MCF 10A (cell line): ENCODE results near the gene MMAA. TPM values are rescaled to one million over a fixed set of nuclear protein-coding genes. Genes with fewer than 3 reads are reported as not detected.

ENCODE experiments used
- BruUV-seq: library from RNA; stranded (reverse); fragments of 400-500 nt; replicated peaks from 2 replicates; lab custom pipeline; 2021; lab: Mats Ljungman, UMichigan
- CTCF ChIA-PET: fragments of 300-600 bp; sonication (Branson Sonifier 250); formaldehyde crosslinking; extraction: SDS; loops from one replicate; lab custom pipeline; 2021; ENCODE audit warnings: antibody characterized with exemption, inconsistent platforms; lab: Yijun Ruan, JAX
- POLR2A ChIA-PET: fragments of 300-600, 350-650 bp; sonication (Branson Sonifier 250); formaldehyde crosslinking; extraction: SDS; loops from one replicate; lab custom pipeline; 2020; ENCODE audit warnings: antibody characterized with exemption, inconsistent platforms; lab: Yijun Ruan, JAX
- DNase-seq: peaks from one replicate; pipeline ENCODE4 v3.0.0-alpha.2; 2018; ENCODE audit not compliant: unreplicated experiment
- H3K27ac Mint-ChIP-seq: one replicate; pipeline ENCODE4 v1.8.0; 2022; ENCODE audit warnings: mild to moderate bottlenecking, low read depth, mixed read lengths; ENCODE audit not compliant: unreplicated experiment
- H3K27me3 Mint-ChIP-seq: one replicate; pipeline ENCODE4 v1.8.0; 2022; ENCODE audit warnings: mixed read lengths; ENCODE audit not compliant: insufficient read depth, unreplicated experiment
- H3K36me3 Mint-ChIP-seq: one replicate; pipeline ENCODE4 v1.8.0; 2022; ENCODE audit warnings: mild to moderate bottlenecking, moderate library complexity, mixed read lengths; ENCODE audit not compliant: insufficient read depth, unreplicated experiment
- H3K4me1 Mint-ChIP-seq: one replicate; pipeline ENCODE4 v1.8.0; 2022; ENCODE audit warnings: mixed read lengths; ENCODE audit not compliant: insufficient read depth, unreplicated experiment
- H3K4me3 Mint-ChIP-seq: one replicate; pipeline ENCODE4 v1.8.0; 2022; ENCODE audit warnings: mild to moderate bottlenecking, moderate library complexity, mixed read lengths; ENCODE audit not compliant: unreplicated experiment
- H3K9me3 Mint-ChIP-seq: one replicate; pipeline ENCODE4 v1.8.0; 2022; ENCODE audit warnings: mixed read lengths; ENCODE audit not compliant: unreplicated experiment
- CTCF ChIP-seq: fragments of 200-600 bp; IDR thresholded peaks from one replicate; pipeline ENCODE4 v1.8.0; 2022; ENCODE audit warnings: antibody characterized with exemption, mild to moderate bottlenecking; ENCODE audit not compliant: unreplicated experiment
- intact Hi-C: fragments of 100-400 bp; cut with micrococcal nuclease; formaldehyde crosslinking; loops from 2 replicates; pipeline ENCODE4 v1.14.1; 2022
- total RNA-seq: library from RNA; stranded (reverse); gene quantifications from 2 replicates; pipeline ENCODE4 v1.2.3, GENCODE V29; 2022

The MMAA gene
- total RNA-seq, 1 experiment from 2014 or later: 9.7 TPM

GRCh38 chr4:145644699-145645098, 25.5 kb downstream of the MMAA start:
- Mint-ChIP-seq H3K27ac (no peak overlapping the region), H3K36me3 (peaks cover 16% of the 10 kb centered on the region), H3K4me3 (no peak overlapping the region), H3K4me1 (no peaks in the 10 kb centered on the region), H3K9me3 (no peaks in the 10 kb centered on the region), H3K27me3 (no peaks in the 10 kb centered on the region)
- ChIA-PET CTCF (interaction anchor here (0.7 to 0.9 kb wide), 3 partner anchors 25 to 596 kb away, joined by 3 to 4 read pairs (median 3); partner anchors contain the start of gene MMAA), POLR2A (no interaction called here)
- intact Hi-C loops: no loop called here
- BruUV-seq: no TSS peak
- no peak for DNase-seq
- TF ChIP-seq CTCF: no peak

- Mint-ChIP-seq H3K9me3 (no peaks in the 10 kb centered on the region), H3K4me1 (no peaks in the 10 kb centered on the region), H3K4me3 (no peak overlapping the region), H3K27ac (no peak overlapping the region), H3K36me3 (peaks cover 14% of the 10 kb centered on the region), H3K27me3 (no peaks in the 10 kb centered on the region)
- BruUV-seq: no TSS peak
- intact Hi-C loops: no loop called here
- TF ChIP-seq CTCF: no peak
- POLR2A ChIA-PET: no interaction called here
- CTCF ChIA-PET: interaction anchor here (0.6 kb wide), 1 partner anchor 171 kb away, joined by 3 read pairs; no protein-coding TSS in a partner anchor
- no peak for DNase-seq
These were observed 37.0 kb downstream of the MMAA start for GRCh38 chr4:145656156-145656555.

GRCh38 chr4:145660064-145660463, 40.9 kb downstream of the MMAA start:
- no peaks in the 10 kb centered on the region for H3K27me3 Mint-ChIP-seq
- no peak overlapping the region for H3K4me3 Mint-ChIP-seq
- no peaks in the 10 kb centered on the region for H3K9me3 Mint-ChIP-seq
- CTCF ChIA-PET: interaction anchor here (0.6 kb wide), 1 partner anchor 617 kb away, joined by 4 read pairs; no protein-coding TSS in a partner anchor
- BruUV-seq: no TSS peak
- POLR2A ChIA-PET: no interaction called here
- no peak for TF ChIP-seq CTCF
- H3K36me3 Mint-ChIP-seq: peaks cover 5% of the 10 kb centered on the region
- intact Hi-C loops: no loop called here
- no peaks in the 10 kb centered on the region for H3K4me1 Mint-ChIP-seq
- H3K27ac Mint-ChIP-seq: no peak overlapping the region
- no peak for DNase-seq

DNA sequence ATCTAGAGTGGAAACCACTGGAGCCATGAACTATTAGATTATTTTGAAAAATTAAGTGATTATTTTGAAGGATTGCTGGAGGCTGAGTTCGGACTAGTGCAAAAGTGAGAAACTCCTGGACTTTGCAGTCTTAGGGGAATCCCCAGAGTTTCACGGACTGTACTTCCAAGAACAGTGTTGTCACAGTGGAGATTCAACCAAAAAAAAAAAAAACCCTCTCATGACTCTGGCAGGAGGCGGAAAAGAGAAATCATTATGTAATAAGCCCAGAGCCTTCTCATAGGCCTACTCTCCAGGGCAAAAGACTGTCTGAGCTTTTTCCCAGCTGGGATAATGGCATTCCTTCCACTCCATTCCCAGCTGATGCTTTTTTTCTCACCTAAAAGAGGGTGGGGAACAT, 44.0 kb downstream of the MMAA start:
- Mint-ChIP-seq H3K4me1 (no peaks in the 10 kb centered on the region), H3K36me3 (peaks cover 5% of the 10 kb centered on the region), H3K4me3 (no peak overlapping the region), H3K27ac (no peak overlapping the region), H3K9me3 (no peaks in the 10 kb centered on the region), H3K27me3 (no peaks in the 10 kb centered on the region)
- no peak for TF ChIP-seq CTCF
- no TSS peak for BruUV-seq
- POLR2A ChIA-PET: interaction anchor here (0.6 kb wide), 1 partner anchor 17 kb away, joined by 3 read pairs; no protein-coding TSS in a partner anchor
- CTCF ChIA-PET: interaction anchor here (0.6 kb wide), 2 partner anchors 71 to 141 kb away, joined by 3 to 6 read pairs; no protein-coding TSS in a partner anchor
- intact Hi-C loops: no loop called here
- no peak for DNase-seq
